GM12878 (cell line): ENCODE data around the gene PRAMEF4.
"Not testable (repeated sequence)": the region's sequence is repeated elsewhere in the genome, so short reads cannot be mapped to it uniquely, and the experiment has no call there.

Experiments used
- CEBPB ChIP-seq, 2 experiments: fragments of 150-350 bp in 1 of 2; IDR thresholded peaks; 2 replicates each; pipeline ENCODE4 v1.6.1; 2012 to 2014; ENCODE audit warnings: low read depth in 2 of 2, low read length in 2 of 2, borderline replicate concordance in 1 of 2, inconsistent platforms in 1 of 2
- POLR2AphosphoS5 ChIP-seq: IDR thresholded peaks from 2 replicates; pipeline ENCODE4 v1.6.1; 2011; ENCODE audit warnings: mild to moderate bottlenecking, low read length, inconsistent platforms

DNA sequence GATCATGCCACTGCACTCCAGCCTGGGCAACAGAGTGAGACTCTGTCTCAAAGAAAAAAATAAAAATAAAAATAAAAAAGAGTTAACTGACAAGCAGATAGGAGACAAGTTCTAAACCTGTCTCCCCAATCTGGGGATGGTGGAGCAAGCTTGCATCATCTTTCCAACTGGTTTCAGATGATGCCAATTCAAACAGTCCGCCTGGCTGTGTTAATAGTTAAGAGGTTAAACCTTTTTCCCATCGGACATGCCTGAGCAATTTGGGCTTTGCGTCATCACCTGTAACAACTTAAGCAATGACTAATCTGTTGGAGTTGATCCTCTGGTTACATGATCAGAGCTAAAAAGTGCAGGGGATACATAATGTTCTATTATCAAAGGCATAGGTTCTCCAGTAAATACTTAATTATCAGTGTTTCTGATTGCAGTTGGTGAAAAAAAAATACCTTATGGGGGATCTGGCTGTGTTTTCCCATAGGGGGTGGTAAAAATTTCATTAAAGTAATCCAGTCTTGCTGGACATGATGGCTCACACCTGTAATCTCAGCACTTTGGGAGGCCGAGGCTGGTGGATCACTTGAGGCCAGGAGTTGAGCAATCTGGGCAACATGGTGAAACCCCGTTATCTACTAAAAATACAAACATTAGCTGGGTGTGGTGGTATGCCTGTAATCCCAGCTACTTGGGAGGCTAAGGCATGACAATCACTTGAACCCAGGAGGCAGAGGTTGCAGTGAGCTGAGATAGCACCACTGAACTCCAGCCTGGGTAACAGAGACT lies 18.0 kb upstream of the PRAMEF4 start:
- TF ChIP-seq POLR2AphosphoS5; CEBPB (IDR thresholded peaks at IDR 0.05; ENCODE audit: borderline replicate concordance in 1 of 2, low read depth in 2 of 2, low read length in 2 of 2): not testable (repeated sequence)
